ENCODE results near the gene THSD8.

THSD8 gene

DNA sequence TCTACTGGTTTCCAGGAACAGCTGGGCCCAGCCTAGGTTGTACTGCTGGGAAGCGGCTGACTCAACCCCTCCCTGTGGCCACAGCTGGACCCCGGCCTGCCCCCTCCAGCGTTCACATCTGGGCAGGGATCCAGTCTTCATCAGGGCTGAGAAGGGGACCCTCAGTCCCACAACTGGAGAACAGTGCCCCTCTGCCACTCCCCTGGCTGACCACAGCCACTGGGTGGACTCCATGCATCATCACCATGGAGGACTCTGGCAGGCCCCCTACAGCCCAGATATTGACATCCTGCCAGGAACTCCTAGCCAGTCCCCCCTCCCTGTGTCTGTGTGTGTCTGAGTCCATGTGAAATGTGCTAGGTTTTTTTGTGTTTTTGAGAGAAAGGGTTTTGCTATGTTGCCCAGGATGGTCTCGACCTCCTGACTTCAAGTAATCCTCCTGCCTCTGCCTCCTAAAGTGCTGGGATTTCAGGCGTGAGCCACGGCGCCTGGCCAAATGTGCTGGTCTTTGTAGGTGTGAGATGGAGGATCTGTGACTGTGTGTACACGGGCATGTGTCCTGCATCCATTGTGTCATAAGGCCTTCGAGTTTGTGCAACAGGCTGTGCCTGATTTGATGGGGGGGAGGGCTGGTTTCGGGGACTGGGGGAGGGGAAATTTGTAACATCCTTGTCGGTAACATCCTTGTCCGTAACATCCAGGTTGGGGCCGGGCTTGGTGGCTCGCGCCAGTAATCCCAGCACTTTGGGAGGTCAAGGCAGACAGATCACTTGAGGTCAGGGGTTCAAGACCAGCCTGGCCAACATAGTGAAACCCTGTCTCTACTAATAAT, 22.5 kb upstream of the THSD8 start:
- Histone ChIP-seq H3K9ac (peak overlapping the region; percentile 76; the same call in 1 of the 2 replicates), H4K20me1 (no peaks in the 10 kb centered on the region), H3K27ac (peak overlapping the region; percentile 83), H3K36me3 (no peaks in the 10 kb centered on the region), H3K9me3 (no peaks in the 10 kb centered on the region), H3K4me2 (peak overlapping the region; percentile 99), H3K27me3 (no peaks in the 10 kb centered on the region), H3K4me1 (peaks cover 73% of the 10 kb centered on the region), H3K4me3 (0 out of 2 replicates have a peak overlapping the region, but pooled peaks have one; percentile 68)
- TF ChIP-seq Cebpa-rat (IDR thresholded peaks at IDR 0.05), result no peak

DNA sequence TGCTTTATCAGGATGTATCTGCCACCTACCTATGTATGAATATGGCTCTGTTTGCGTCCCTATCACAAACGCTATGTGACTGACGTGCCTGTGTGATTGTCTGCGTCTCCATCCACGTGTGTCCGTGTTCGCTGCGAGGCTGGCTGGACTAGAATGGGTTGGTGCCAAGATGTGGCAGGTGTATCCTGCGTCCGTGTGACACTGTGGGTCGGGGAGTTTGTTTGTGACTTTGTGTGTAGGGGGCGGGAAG, 19.8 kb upstream of the THSD8 start:
- no peak for TF ChIP-seq Cebpa-rat (IDR thresholded peaks at IDR 0.05)
- Histone ChIP-seq H3K4me2 (peak overlapping the region; percentile 98), H3K36me3 (no peaks in the 10 kb centered on the region), H3K4me1 (peaks cover 89% of the 10 kb centered on the region), H3K4me3 (peak overlapping the region; percentile 73), H3K9me3 (no peaks in the 10 kb centered on the region), H3K27me3 (no peaks in the 10 kb centered on the region), H4K20me1 (no peaks in the 10 kb centered on the region), H3K27ac (peak overlapping the region; percentile 95), H3K9ac (peak overlapping the region; percentile 87)

DNA sequence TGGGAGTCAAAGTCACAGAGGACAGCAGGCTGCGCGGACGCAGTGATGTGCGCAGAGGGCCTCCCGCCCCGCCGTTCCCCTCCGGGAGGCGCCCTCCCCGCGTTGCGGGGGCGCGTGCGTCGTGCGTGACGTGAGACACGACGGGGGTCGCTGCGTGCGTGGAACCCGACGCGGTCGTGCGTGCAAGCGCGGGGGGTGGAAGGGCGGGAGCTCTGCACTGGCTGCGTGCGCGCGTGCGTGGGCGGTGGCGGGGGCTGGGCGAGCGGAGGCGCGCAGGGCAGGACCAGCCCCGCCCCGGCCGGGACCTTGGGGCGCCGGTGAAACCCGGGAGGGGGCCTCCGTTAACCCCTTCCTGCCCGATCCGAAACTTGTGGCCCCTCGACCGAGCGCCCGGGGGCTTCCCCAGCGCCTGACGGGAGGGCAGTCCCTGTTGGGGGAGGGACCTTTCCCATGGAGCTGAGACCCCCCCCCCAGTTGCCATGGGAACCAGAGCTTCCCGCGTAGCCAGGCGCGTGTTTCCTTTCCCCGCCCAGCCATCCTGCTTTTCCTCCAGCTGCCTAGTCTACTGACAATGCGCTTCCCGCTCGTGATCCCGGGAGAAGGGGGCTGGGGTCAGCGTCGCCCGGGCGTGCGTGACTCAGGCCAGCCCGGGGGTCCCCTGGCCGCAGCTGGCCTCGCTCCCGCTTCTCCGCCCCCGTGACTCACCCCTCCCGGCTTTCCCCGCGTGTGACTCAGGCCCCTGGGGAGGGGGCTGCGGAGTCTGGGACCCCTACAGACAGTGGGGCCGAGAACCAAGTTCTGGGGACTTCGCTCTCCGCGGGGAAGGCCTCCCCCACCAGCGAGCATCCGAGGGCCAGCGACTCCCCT, 19.2 kb upstream of the THSD8 start:
- no peaks in the 10 kb centered on the region for H3K9me3 ChIP-seq
- no peaks in the 10 kb centered on the region for H3K36me3 ChIP-seq
- no peaks in the 10 kb centered on the region for H3K27me3 ChIP-seq
- peak overlapping the region; percentile 98 for H3K4me2 ChIP-seq
- no peak for TF ChIP-seq Cebpa-rat (IDR thresholded peaks at IDR 0.05)
- peak overlapping the region; percentile 95 for H3K27ac ChIP-seq
- peak overlapping the region; percentile 87 for H3K9ac ChIP-seq
- H3K4me1 ChIP-seq, result peaks cover 89% of the 10 kb centered on the region
- H4K20me1 ChIP-seq, result no peaks in the 10 kb centered on the region
- H3K4me3 ChIP-seq, result peak overlapping the region; percentile 73

DNA sequence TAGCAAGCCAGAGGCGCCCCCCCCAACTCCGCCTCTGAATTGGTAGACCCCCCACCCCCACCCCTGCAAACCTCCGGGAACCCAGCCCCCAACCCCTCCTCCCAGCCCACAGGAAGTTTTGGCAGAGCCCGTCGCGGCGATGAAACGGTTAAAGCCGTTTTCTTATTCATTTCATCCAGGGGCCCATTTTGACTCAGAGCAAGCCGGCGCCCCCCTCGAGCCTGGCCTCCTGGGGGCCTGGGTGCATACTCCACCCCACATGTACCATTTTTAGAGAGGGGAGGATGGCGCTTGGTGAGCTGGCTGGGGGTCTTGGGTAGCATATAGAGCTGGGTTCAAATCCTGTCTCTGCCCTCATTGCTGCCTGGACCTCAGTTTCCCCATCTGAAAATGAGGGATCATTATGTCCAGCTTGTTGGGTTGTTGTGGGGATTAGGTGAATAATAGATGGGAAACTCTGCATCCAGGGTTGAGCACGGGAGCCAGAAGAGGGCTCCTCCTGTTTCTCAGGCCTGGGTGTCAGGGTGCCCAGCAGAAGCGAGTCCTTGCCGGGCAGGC, 18.5 kb upstream of the THSD8 start:
- peak overlapping the region; percentile 73 for H3K4me3 ChIP-seq
- peak overlapping the region; percentile 95 for H3K27ac ChIP-seq
- H3K9ac ChIP-seq, result peak overlapping the region; percentile 87
- no peaks in the 10 kb centered on the region for H3K9me3 ChIP-seq
- H3K4me2 ChIP-seq, result peak overlapping the region; percentile 98
- peaks cover 90% of the 10 kb centered on the region for H3K4me1 ChIP-seq
- H3K36me3 ChIP-seq, result no peaks in the 10 kb centered on the region
- no peaks in the 10 kb centered on the region for H4K20me1 ChIP-seq
- H3K27me3 ChIP-seq, result no peaks in the 10 kb centered on the region
- no peak for TF ChIP-seq Cebpa-rat (IDR thresholded peaks at IDR 0.05)

- Histone ChIP-seq H3K9me3 (no peaks in the 10 kb centered on the region), H3K27ac (peak overlapping the region; percentile 95), H3K4me2 (peak overlapping the region; percentile 98), H3K9ac (peak overlapping the region; percentile 85), H3K4me3 (peak overlapping the region; percentile 73), H3K4me1 (peaks cover 90% of the 10 kb centered on the region), H3K27me3 (no peaks in the 10 kb centered on the region), H3K36me3 (no peaks in the 10 kb centered on the region), H4K20me1 (no peaks in the 10 kb centered on the region)
- no peak for TF ChIP-seq Cebpa-rat (IDR thresholded peaks at IDR 0.05)
These were observed 17.9 kb upstream of the THSD8 start for GRCh38 chr19:12783849-12784393.

DNA sequence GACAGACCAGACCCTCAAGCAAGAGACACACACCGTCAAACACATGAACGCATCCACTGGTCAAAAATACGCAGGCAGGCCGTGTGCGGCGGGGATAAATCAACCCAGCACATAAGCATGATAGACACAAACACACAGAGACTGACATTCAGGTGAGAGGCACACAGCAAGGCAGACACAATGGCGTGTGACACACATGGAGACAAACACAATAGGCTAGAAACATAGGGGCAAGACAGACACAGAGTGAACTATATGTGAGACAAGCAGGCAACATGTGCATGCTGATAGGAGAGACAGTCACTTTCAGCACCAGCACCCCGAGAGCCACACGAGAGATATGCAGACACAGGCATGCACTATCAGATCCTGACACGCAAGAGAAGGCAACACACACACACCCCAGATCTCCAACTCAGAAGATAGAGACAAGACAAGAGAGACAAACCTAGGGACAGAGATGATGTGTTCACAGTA, 17.4 kb upstream of the THSD8 start:
- Histone ChIP-seq H3K27ac (peak overlapping the region; percentile 95), H3K4me3 (no peak overlapping the region), H3K9me3 (no peaks in the 10 kb centered on the region), H3K27me3 (no peaks in the 10 kb centered on the region), H4K20me1 (no peaks in the 10 kb centered on the region), H3K4me2 (peak overlapping the region; percentile 98), H3K9ac (peak overlapping the region; percentile 85), H3K36me3 (no peaks in the 10 kb centered on the region), H3K4me1 (peaks cover 90% of the 10 kb centered on the region)
- TF ChIP-seq Cebpa-rat (IDR thresholded peaks at IDR 0.05), result no peak

DNA sequence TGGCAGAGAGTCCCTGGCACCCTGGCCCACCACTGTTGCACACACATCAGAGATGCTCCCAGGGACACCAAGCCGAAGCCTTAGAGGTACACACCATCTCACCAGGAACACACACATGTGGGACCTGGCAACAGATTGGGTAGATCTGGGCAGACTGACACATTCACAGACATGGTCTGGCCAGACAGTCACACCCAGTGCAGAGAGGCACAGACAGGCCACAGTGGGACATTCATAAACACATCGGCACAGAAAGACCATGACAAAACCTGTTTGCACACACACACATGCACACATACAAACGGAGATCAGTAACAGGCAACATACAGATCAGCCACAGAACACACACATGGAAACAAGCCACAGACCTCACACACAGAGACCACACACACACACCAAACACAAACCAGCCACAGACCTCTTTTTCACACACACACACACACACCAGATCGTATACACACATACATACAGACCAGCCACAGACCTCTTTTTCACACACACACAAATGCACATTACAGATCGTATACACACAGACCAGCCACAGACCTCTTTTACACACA, 16.9 kb upstream of the THSD8 start:
- Histone ChIP-seq H3K4me1 (peaks cover 87% of the 10 kb centered on the region), H3K9ac (peak overlapping the region; percentile 85), H4K20me1 (no peaks in the 10 kb centered on the region), H3K4me3 (no peak overlapping the region), H3K4me2 (peak overlapping the region; percentile 98), H3K27me3 (no peaks in the 10 kb centered on the region), H3K36me3 (no peaks in the 10 kb centered on the region), H3K27ac (peak overlapping the region; percentile 95), H3K9me3 (no peaks in the 10 kb centered on the region)
- TF ChIP-seq Cebpa-rat (IDR thresholded peaks at IDR 0.05), result no peak

DNA sequence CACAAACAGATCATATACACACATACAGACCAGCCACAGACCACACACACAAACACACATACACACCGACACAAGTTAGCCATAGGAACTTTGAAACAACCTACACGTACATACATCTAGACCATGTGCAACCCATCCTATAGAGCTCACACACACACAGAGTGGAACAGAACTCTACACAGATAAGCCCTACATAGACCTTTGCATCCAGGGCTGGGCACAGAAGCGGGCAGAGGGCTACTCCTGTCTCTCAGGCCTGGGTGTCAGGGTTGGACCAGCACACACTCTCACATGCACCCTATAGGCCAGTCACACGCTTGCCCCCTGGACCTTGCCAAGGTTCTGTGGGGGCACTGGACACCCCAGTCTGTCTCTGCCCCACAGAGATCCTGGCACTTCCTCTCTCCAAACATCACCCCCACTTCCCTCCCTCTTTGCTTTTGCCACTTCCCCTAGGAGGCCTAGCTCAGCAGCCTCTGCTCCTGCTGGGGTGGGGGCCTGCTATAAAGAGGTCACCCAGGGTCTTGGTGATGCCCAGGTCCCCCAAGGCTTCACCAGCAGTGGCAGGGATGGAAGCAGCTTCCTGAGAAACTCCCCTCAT, 16.3 kb upstream of the THSD8 start:
- Histone ChIP-seq H3K9ac (peak overlapping the region; percentile 85), H3K9me3 (no peaks in the 10 kb centered on the region), H3K4me3 (peak overlapping the region; percentile 34; the same call in 1 of the 2 replicates), H4K20me1 (no peaks in the 10 kb centered on the region), H3K27me3 (no peaks in the 10 kb centered on the region), H3K4me2 (peak overlapping the region; percentile 98), H3K4me1 (peaks cover 89% of the 10 kb centered on the region), H3K27ac (peak overlapping the region; percentile 95), H3K36me3 (no peaks in the 10 kb centered on the region)
- TF ChIP-seq Cebpa-rat (IDR thresholded peaks at IDR 0.05), result no peak
